Gastroesophageal sphincter (tissue), 4 donors: ENCODE results near the gene GRM7. TPM values are rescaled to one million over a fixed set of nuclear protein-coding genes. Genes with fewer than 3 reads are reported as not detected.

Experiments
- ATAC-seq: fragments of 150-250 bp; one replicate; pipeline ENCODE4 v1.9.1; 2016; ENCODE audit warnings: mild to moderate bottlenecking, moderate library complexity
- H3K27ac ChIP-seq, 4 donors: fragments of 200-600 bp; sonication (generic) in 3 of 4; 1 replicate in 3 of 4; 2 replicates in 1 of 4; pipeline ENCODE4 v1.5.1; 2016 to 2019
- H3K27me3 ChIP-seq: fragments of 200-600 bp; sonication (generic); one replicate; pipeline ENCODE4 v1.5.1; 2019
- H3K36me3 ChIP-seq, 2 donors: fragments of 200-600 bp; sonication (generic); one replicate each; pipeline ENCODE4 v1.5.1; 2019; ENCODE audit warnings: control low read depth in 1 of 2
- H3K4me1 ChIP-seq, 3 donors: fragments of 200-600 bp; sonication (generic); 1 replicate in 2 of 3; 2 replicates in 1 of 3; pipeline ENCODE4 v1.5.1; 2016 to 2019; ENCODE audit warnings: control low read depth in 2 of 3
- H3K4me3 ChIP-seq, 2 donors: fragments of 200-600 bp; sonication (generic); one replicate each; pipeline ENCODE4 v1.5.1; 2019; ENCODE audit warnings: mild to moderate bottlenecking in 1 of 2, moderate library complexity in 1 of 2
- H3K9me3 ChIP-seq, 3 donors: fragments of 200-600 bp; sonication (generic); one replicate each; pipeline ENCODE4 v1.5.1; 2017 to 2019; ENCODE audit warnings: control low read depth in 2 of 3
- CTCF ChIP-seq, 4 experiments: fragments of 200-600 bp in 2 of 4; fragments of 450-650 bp in 2 of 4; sonication (generic) in 1 of 4; IDR thresholded peaks; one replicate each; pipeline ENCODE4 v1.5.1; 2017 to 2019; ENCODE audit warnings: antibody characterized with exemption in 4 of 4, mild to moderate bottlenecking in 2 of 4, moderate library complexity in 2 of 4
- EP300 ChIP-seq: sonication (generic); formaldehyde crosslinking; IDR thresholded peaks from one replicate; pipeline ENCODE4 v1.6.1; 2017; ENCODE audit warnings: antibody characterized with exemption, mild to moderate bottlenecking
- POLR2A ChIP-seq, 2 donors: fragments of 450-650 bp; IDR thresholded peaks; one replicate each; pipeline ENCODE4 v1.6.1; 2017; ENCODE audit warnings: antibody characterized with exemption in 2 of 2, mild to moderate bottlenecking in 2 of 2, moderate library complexity in 1 of 2
- POLR2AphosphoS5 ChIP-seq: sonication (generic); formaldehyde crosslinking; IDR thresholded peaks from one replicate; pipeline ENCODE4 v1.6.1; 2017; ENCODE audit warnings: antibody characterized with exemption
- WGBS, 2 donors: methylation state at CpG; one replicate each; pipeline ENCODE4 v1.1.5; 2018; ENCODE audit warnings: low coverage in 1 of 2; 5-methylcytosine and 5-hydroxymethylcytosine counted together
- total RNA-seq, 4 donors: library from RNA; depleted of rRNA; stranded (reverse); fragments of >200 nt; gene quantifications; one replicate each; pipeline ENCODE4 v1.1.0, GENCODE V29; 2016

GRM7 gene
- total RNA-seq, 4 donors from 2014 or later: 0.40 to 7.6 TPM; not detected in 2

GRCh38 chr3:6935970-6936369 lies 75.1 kb downstream of the GRM7 start:
- 67 to 100% methylated on average over 1 to 2 of the region's 2 CpGs for WGBS, 2 donors
- TF ChIP-seq POLR2A (IDR thresholded peaks at IDR 0.05): no peak
- TF ChIP-seq CTCF (IDR thresholded peaks at IDR 0.05): no peak
- no peak for TF ChIP-seq POLR2AphosphoS5
- no peak for TF ChIP-seq EP300
- Histone ChIP-seq H3K4me3 (no peak overlapping the region), H3K27me3 (no peaks in the 10 kb centered on the region), H3K27ac (no peak overlapping the region), H3K9me3 (peaks cover 0 to 6% (median 0%) of the 10 kb centered on the region in 3 donors), H3K4me1 (no peaks in the 10 kb centered on the region), H3K36me3 (no peaks in the 10 kb centered on the region)
- ATAC-seq: no peak

- no peaks in the 10 kb centered on the region for H3K9me3 ChIP-seq
- H3K4me3 ChIP-seq: no peak overlapping the region
- TF ChIP-seq POLR2AphosphoS5 (no peak), CTCF (IDR thresholded peaks at IDR 0.05) (no peak), POLR2A (IDR thresholded peaks at IDR 0.05) (no peak)
- H3K4me1 ChIP-seq: no peaks in the 10 kb centered on the region
- no peak for ATAC-seq
- no peak overlapping the region for H3K27ac ChIP-seq
- H3K27me3 ChIP-seq: no peaks in the 10 kb centered on the region
- no peaks in the 10 kb centered on the region for H3K36me3 ChIP-seq
These were observed 101.9 kb downstream of the GRM7 start for GRCh38 chr3:6962801-6963200.

GRCh38 chr3:6965881-6966280 lies 105.0 kb downstream of the GRM7 start:
- Histone ChIP-seq H3K27me3 (no peaks in the 10 kb centered on the region), H3K27ac (no peak overlapping the region), H3K4me1 (no peaks in the 10 kb centered on the region), H3K4me3 (no peak overlapping the region), H3K36me3 (no peaks in the 10 kb centered on the region), H3K9me3 (no peaks in the 10 kb centered on the region)
- WGBS, 2 donors: 84 to 92% methylated on average over 5 of the region's 5 CpGs
- no peak for ATAC-seq
- TF ChIP-seq POLR2AphosphoS5 (no peak), EP300 (no peak), CTCF (IDR thresholded peaks at IDR 0.05) (no peak), POLR2A (IDR thresholded peaks at IDR 0.05) (no peak)

- Histone ChIP-seq H3K36me3 (no peaks in the 10 kb centered on the region), H3K9me3 (no peaks in the 10 kb centered on the region), H3K27me3 (no peaks in the 10 kb centered on the region), H3K4me3 (no peak overlapping the region), H3K27ac (no peak overlapping the region), H3K4me1 (no peaks in the 10 kb centered on the region)
- no peak for ATAC-seq
- TF ChIP-seq POLR2AphosphoS5 (no peak), EP300 (no peak), POLR2A (IDR thresholded peaks at IDR 0.05) (no peak), CTCF (IDR thresholded peaks at IDR 0.05) (no peak)
- 57 to 78% methylated on average over 1 to 2 of the region's 2 CpGs for WGBS, 2 donors
These were observed 111.0 kb downstream of the GRM7 start for GRCh38 chr3:6971933-6972332.

GRCh38 chr3:6985848-6986247 lies 124.9 kb downstream of the GRM7 start:
- no peak for ATAC-seq
- no peak for TF ChIP-seq POLR2AphosphoS5
- no peak for TF ChIP-seq POLR2A (IDR thresholded peaks at IDR 0.05)
- no peak for TF ChIP-seq CTCF (IDR thresholded peaks at IDR 0.05)
- no peak for TF ChIP-seq EP300
- H3K27me3 ChIP-seq: no peaks in the 10 kb centered on the region
- no peaks in the 10 kb centered on the region for H3K4me1 ChIP-seq
- no peak overlapping the region for H3K4me3 ChIP-seq
- H3K9me3 ChIP-seq: no peaks in the 10 kb centered on the region
- no peak overlapping the region for H3K27ac ChIP-seq
- no peaks in the 10 kb centered on the region for H3K36me3 ChIP-seq
- WGBS, 2 donors: 92% methylated on average over 7 of the region's 7 CpGs
